ENCODE measurements around the gene TPCN1.

The TPCN1 gene

GRCh38 chr12:113226696-113227568 lies 5.7 kb downstream of the TPCN1 start:
- DNase-seq (ENCODE audit: low read depth in 2 of 2), result no peak

DNA sequence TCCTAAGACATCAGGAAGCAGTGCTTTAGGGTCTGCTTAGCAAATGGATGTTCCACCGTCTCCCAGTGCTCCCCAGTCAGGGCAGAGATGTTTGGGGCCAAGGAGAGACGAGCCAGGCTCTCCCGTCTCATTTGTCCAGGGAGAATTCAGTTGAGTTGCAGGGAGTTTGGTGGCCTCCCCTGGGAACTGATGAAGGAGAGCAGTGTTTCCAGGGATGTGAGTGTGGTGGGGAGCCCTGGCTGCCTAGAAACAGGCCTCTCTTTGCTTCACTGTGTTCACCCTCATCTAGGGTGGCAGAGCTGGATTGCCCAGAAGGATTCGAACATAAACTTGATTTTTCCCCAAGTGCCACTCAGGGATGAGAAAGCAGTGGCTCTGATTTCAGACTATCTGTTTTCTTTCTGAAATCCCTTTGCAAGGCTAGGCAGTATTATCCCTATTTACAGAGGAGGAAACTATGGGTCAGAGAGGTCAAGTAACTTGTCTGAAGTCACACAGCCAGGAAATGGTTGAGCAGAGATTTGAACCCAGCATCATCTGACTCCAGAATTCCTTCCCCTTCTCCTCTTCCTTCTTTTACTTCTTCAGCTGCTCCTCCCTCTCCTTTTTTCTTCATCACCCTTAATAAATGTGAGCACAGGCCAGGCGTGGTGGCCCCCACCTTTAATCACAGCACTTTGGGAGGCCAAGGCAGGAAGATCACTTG lies 6.6 kb downstream of the TPCN1 start:
- DNase-seq (ENCODE audit: low read depth in 2 of 2), result no peak

- DNase-seq (ENCODE audit: low read depth in 2 of 2), result no peak
Observed at GRCh38 chr12:113228394-113229028, 7.2 kb downstream of the TPCN1 start.

DNA sequence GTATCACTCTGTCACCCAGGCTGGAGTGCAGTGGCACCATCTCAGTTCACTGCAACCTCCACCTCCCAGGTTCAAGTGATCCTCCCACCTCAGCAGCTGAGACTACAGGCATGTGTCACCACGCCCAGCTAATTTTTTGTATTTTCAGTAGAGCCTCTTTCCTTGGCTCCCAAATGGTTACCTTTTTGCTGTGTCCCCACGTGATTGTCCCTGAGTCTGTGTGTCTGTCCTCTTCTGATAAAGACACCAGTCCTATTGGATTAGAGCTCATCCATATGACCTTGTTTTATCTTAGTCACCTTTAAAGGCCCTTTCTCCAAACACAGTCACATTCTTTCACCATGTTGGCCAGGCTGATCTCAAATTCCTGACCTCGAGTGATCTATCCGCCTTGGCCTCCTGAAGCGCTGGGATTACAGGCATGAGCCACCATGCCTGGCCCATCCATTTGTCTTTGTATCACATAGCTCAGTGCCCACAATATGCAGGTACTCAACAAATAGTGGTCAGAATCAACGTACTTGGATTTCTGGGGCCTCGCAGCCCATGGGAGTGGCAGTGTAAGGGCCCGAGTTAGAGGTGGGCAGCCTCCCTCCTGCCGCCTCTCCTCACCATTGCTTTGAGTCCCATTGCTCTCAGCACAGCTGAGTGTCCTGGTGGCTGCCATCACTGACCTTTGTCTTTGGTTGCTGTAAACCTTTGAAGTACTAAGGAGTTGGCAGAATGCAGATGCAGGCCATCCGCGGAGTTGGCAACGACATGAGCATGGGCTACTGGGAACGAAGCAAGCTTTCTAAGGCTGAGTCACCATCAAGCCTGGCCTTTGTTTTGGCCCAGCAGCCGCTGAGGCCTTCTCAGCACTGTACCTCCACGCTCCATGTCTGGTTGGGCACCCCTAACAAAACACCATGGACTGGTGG lies 9.3 kb downstream of the TPCN1 start:
- no peak for DNase-seq (ENCODE audit: low read depth in 2 of 2)

DNA sequence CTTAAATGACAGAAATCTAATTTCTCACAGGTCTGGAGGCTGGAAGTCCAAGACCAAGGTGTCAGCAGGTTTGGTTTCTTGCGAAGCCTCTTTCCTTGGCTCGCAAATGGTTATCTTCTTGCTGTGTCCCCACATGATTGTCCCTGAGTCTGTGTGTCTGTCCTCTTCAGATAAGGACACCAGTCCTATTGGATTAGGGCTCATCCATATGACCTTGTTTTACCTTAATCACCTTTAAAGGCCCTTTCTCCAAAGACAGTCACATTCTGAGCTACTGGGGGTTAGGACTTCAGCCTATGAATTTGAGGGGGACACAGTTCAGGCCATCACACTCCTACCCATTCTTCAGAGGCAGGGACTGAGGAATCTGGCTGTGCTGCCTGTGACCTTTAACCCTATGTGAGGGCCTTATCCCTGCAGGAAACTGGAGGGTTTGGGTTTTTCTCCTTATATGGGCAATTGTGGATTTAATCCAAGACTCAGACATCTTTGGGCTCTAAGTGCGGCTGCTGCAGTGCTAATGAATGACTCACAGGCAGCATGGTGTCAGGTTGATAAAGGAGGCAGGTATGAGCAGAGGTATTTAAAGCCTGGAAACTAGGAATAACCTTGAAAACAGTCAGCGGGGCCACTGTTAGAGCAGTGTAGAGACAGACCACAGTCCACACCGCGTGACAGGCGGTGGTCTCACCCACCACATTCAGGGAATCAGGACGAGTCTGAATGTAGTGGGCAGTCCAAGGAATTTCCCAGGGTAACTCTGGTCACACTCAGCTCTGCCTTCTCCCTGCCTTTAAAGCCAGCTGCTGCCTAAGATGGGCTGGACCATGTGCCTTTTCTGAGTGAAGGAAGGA lies 10.2 kb downstream of the TPCN1 start:
- peak; percentile 72 to 73 for DNase-seq (ENCODE audit: low read depth in 2 of 2)

DNA sequence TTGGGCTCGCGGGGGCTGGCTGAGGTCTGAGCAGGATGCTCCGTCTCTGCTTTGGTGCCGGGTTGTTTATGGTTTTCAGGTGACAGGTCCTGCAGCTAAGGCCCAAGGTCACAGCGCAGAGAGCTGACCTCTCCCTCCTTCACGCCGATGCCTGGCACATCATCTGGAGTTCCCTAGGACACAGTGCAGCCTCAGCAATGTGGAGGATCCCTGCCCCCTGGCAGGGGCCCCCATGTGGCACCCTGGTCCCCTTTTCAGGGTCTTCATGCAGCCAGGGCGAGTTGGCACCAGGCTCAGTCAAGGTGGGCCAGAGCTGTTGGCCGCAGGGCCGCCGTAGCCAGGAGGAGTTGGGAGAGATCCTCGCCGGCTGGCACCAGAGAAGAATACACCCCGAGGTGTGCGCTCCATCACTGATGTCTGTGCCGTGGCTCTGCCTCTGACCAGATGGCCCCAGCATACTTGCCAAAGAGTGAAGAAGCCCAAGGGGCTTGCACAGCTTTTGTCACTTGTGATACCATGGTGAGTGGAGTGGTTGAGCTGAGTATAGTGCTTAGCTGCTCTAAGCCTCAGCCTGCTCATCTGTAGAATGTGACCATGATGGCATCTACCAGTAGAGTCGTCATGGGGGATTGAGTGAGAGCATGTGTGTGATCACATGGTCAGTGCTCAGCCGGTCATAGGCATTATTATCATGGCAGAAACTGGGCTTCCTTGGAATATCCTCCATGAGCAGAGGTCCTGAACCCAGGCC lies 11.0 kb downstream of the TPCN1 start:
- no peak for DNase-seq (ENCODE audit: low read depth in 2 of 2)

DNA sequence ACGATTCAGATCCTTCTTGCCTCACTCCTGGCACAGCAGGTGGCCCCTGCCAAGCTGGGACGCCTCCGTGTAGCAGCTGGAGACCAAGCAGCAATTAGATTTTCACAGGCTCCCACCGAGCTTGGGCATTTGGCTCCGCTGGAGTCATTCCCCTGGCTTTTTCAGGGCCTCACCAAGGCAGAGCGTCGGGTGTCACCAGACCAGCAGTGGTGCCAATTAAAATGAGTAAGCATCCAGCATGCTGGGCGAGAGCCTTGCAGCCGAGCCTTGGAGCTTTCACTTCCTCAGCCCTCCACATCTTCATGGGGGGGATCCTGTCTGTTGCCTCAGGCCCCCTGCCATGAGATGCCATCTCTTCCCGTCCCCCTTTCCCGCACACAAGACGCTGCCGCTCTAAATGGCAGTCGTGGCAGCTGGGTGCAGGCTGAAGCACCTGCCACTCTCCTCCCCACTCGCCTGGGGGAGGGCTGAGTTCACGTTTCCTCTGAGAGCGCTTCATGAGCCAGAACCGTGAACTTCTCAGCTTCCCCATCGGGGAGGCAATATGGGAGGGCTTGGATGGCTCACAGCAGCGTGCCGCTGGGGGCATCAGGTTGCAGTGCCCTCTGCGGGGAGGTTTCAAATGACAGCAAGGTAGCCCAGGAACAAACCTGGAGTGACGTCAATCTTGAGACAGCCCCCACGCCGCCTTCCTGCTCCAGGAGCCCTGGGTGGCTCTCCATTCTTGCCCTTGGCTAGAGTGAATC lies 11.7 kb downstream of the TPCN1 start:
- DNase-seq (ENCODE audit: low read depth in 2 of 2), result no peak

DNA sequence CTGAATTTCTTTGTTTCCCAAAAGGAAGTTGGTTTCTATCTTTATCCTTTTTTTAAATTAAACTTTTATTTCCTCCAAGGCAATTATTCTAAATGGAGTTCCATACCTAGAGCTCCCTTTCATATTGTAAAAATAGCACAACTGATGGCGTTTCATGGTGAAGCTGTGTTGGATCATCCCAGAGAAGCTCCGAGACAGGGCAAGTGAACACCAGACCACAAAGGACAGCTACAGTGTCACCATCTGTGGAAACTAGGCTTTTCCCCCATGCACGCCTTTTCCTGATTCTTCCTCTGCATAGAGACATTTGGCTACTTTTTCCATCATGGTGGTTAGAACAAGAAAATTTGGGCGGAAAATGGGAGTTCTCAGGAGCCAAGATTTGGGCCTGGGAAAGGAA lies 12.7 kb downstream of the TPCN1 start:
- no peak for DNase-seq (ENCODE audit: low read depth in 2 of 2)

DNA sequence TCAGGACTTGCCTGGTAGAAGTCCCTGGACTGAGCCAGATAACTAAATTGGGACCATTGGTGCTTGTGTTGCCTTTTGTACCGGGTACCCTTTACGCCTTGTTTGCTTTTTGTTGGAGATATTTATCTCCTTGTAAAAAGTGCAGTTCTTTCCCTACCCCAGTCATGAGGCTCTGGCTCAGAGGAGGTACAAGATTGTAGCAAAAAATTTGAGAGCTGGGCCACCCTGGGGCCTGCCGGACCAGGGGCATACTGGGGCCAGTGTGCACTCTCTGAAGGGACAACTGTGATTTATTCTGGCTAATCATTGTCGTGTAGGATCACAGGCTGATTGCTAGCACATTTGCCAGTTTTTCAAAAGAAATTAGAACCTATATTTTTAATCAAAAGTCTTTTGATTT lies 13.2 kb downstream of the TPCN1 start:
- DNase-seq (ENCODE audit: low read depth in 2 of 2), result no peak

- no peak for DNase-seq (ENCODE audit: low read depth in 2 of 2)
Observed at GRCh38 chr12:113235976-113236375, 14.7 kb downstream of the TPCN1 start.

DNA sequence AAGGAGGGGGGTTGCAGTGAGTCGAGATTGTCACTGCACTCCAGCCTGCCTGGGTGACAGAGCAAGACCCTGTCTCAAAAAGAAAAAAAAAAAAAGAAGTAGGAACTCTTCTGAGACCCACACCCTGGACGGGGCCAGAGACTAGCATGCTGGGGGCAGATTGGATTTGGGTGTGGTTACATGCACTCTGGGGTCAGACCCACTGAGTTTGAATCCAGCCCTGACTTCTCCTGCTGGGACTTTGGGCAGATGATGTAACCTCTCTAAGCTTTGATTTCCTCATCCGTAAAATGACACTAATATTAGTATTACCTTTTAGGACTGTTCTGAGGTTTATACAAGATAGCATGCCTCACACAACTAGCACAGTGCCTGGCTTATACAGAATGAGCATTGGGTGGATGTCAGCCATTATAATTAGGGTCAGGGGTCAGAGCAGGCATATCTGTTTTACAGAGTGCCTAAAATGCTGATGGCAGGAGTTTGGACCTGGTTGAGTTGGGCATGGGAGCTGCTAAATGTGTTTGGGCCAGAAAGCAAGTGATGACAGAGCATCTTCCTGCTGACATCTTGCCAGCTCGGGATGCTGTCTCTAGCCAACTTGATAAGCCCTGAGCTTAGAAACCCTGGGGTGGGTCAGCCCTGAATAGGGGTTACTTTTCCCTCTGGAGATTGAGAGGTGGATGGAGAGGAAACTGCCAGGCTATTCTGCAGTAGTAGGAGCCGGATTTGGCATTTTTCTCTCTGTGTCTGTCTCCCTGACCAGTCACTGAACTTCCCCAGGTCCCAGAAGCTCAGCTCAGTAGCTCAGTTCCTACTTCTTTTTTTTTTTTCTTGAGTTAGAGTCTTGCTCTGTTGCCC lies 15.5 kb downstream of the TPCN1 start:
- DNase-seq (ENCODE audit: low read depth in 2 of 2), result no peak

DNA sequence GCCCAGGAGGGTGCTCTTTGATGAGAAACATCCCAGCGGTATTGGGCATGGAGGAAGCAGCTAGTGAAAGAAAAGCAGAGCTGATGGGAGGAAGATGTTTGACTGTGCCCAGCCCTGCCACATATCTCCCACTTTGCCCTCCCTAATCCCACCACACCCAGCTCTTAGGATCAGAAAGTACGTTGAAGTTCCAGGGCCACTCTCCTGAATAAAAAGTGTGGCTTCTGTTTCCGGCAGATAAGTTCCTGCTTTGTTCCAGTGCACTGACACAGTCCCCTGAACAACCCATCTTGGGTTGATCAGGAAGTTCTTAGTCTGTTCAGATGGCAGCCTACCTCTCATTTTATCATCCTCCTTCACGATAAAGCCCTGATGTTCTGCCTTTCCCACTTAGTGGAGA lies 16.5 kb downstream of the TPCN1 start:
- DNase-seq (ENCODE audit: low read depth in 2 of 2), result no peak

- no peak for DNase-seq (ENCODE audit: low read depth in 2 of 2)
Observed at GRCh38 chr12:113238309-113238708, 17.0 kb downstream of the TPCN1 start.

DNA sequence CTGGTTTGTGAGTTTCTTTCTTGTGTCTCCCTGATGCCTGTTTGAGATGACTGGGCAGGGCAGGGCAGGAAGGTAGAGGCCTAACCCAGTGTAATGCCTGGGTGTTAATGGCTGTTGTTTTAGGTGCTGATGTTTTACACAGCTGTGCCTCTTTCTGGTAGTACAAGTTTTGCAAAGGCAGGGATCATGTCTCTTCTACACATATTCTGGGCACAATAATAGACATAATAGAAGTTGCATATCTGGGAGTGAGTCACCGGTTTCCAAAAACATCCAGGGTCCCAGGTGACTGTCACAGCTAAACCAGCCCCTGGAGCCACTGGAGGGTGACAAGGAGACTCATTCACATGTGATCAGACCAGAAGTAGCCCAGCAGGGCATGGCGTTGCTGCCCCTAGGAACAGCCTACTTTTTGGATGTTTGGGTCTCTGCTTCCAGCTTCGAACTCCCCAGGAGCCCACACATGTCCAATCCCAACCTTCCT lies 18.1 kb downstream of the TPCN1 start:
- no peak for DNase-seq (ENCODE audit: low read depth in 2 of 2)

GRCh38 chr12:113239811-113240331 lies 18.6 kb downstream of the TPCN1 start:
- no peak for DNase-seq (ENCODE audit: low read depth in 2 of 2)

DNA sequence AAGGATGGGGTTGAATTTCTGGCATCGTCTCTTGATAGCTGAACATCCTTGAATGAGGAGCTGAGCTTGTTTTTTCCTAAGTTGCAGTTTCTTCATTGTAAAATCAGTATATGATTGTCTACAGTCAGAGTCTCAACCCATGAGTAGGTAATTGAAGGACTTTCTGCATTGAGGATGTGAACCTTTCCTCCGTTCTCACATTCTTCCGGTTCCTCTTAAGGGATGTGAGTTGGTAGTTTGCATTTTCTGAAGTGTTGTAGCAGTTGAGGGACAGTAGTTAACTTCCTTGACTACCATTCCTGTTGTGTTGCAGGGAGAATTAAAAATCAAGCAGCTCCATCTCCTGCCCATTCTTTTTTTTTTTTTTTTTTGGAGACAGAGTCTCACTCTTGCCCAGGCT lies 19.1 kb downstream of the TPCN1 start:
- DNase-seq (ENCODE audit: low read depth in 2 of 2), result no peak

GRCh38 chr12:113241191-113242025 lies 20.1 kb downstream of the TPCN1 start:
- peak; percentile 81 for DNase-seq (ENCODE audit: low read depth in 2 of 2)
